Lung (tissue), 12 donors: ENCODE results near the gene DYNLT4. TPM values are rescaled to one million over a fixed set of nuclear protein-coding genes. Genes with fewer than 3 reads are reported as not detected.
A peak's percentile ranks its signal among the peaks of the same experiment; 100 is the strongest.

Experiments used
- ATAC-seq: fragments of 200-7000 bp; cut with Tn5 transposase; one replicate; pipeline ENCODE4 v1.9.1; 2020; ENCODE audit warnings: moderate number of reproducible peaks; ENCODE audit not compliant: insufficient read depth, low FRiP score
- DNase-seq, 3 donors: peaks; one replicate each; pipeline ENCODE4 v3.0.0-alpha.2; 2013 to 2017
- H3K27ac ChIP-seq, 2 donors: one replicate each; pipeline ENCODE4 v1.5.1; 2013; ENCODE audit warnings: mild to moderate bottlenecking in 2 of 2, moderate library complexity in 2 of 2, control low read depth in 1 of 2, inconsistent platforms in 1 of 2, low read depth in 1 of 2, low read length in 1 of 2
- H3K27me3 ChIP-seq, 3 donors: one replicate each; pipeline ENCODE4 v1.5.1; 2013; ENCODE audit warnings: low read length in 2 of 3; ENCODE audit not compliant: control insufficient read depth in 3 of 3, insufficient read depth in 3 of 3
- H3K36me3 ChIP-seq, 4 donors: one replicate each; pipeline ENCODE4 v1.5.1; 2013; ENCODE audit warnings: low read length in 4 of 4, mild to moderate bottlenecking in 1 of 4, moderate library complexity in 1 of 4; ENCODE audit not compliant: control insufficient read depth in 4 of 4, insufficient read depth in 4 of 4
- H3K4me1 ChIP-seq, 5 donors: one replicate each; pipeline ENCODE4 v1.5.1; 2013; ENCODE audit warnings: low read length in 5 of 5, mild to moderate bottlenecking in 2 of 5, moderate library complexity in 1 of 5; ENCODE audit not compliant: control insufficient read depth in 5 of 5, insufficient read depth in 5 of 5
- H3K4me3 ChIP-seq: one replicate; pipeline ENCODE4 v1.5.1; 2013; ENCODE audit warnings: mild to moderate bottlenecking, control low read depth, moderate library complexity
- H3K9ac ChIP-seq, 2 donors: one replicate each; pipeline ENCODE4 v1.5.1; 2013; ENCODE audit warnings: low read length in 2 of 2, control low read depth in 1 of 2; ENCODE audit not compliant: insufficient read depth in 1 of 2
- H3K9me3 ChIP-seq, 4 donors: one replicate each; pipeline ENCODE4 v1.5.1; 2013; ENCODE audit warnings: low read length in 3 of 4, mild to moderate bottlenecking in 1 of 4, moderate library complexity in 1 of 4; ENCODE audit not compliant: control insufficient read depth in 4 of 4, insufficient read depth in 3 of 4
- WGBS, 2 donors: extraction: QIAGEN DNeasy Blood & Tissue Kit; methylation state at CpG; one replicate each; pipeline ENCODE4 v1.1.7; 2013; 5-methylcytosine and 5-hydroxymethylcytosine counted together
- polyA plus RNA-seq, 2 donors: library from polyadenylated mRNA; stranded (reverse); fragments of 200-250 nt; gene quantifications; one replicate each; pipeline ENCODE4 v1.2.1, GENCODE V29; 2013
- total RNA-seq, 2 donors: library from RNA; depleted of rRNA in 1 of 2; stranded (reverse); fragments of >200 nt in 1 of 2; gene quantifications; one replicate each; pipeline ENCODE4 v1.2.1, GENCODE V29; 2014 to 2021
- TF ChIP-seq, protein P1 (sequence below): IDR thresholded peaks from 2 replicates; pipeline ENCODE4 v1.5.1; 2012; ENCODE audit warnings: mild to moderate bottlenecking; ENCODE audit errors: control extremely low read depth, extremely low read depth
- donor health status: control.
- donor health status: control.
- donor health status: Bipolar disorder and iron deficiency.
- donor health status: healthy.
- donor health status: DM: yes; HTN: yes; CAD: no.

Gene DYNLT4
- total and polyA plus RNA-seq, 4 donors: 1.7 to 13.0 (median 4.2) TPM

DNA sequence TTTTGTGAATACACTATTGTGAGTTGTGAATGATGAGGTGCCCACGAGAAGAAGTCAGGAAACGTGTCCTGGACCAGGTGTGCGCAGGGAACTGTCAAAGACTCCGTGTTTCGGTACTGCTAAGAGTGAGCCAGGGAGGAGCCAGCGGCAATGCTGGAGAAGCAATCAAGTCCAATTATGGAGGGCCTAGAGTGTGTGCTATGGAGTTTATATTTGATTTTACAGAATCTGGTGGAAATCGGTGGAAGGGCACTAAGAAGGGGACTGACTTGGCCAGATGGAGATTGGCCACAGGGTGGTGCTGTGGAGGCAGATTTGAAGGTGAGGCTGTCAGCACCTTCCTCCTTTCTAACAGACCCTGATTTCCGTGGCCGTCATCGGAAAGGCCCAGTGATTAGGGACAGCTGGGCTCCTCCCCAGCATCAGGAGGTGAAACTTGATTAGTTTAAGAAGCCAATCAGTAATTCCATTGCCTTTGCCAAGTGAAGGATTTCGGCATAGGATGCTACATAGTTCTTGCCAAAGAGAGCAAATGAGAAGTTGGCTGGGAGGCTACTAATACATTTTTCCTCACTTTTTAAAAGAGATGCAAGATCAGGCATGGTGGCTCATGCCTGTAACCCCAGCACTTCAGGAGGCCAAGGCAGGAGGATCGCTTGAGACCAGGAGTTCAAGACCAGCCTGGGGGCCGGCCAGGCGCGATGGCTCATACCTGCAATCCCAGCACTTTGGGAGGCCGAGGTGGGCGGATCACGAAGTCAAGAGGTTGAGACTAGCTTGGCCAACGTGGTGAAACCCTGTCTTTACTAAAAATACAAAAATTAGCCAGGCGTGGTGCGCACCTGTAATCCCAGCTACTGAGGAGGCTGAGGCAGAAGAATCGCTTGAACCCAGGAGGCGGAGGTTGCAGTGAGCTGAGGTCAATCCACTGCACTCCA, 28.9 kb upstream of the DYNLT4 start:
- ATAC-seq: peak; percentile 66
- 67 to 71% methylated on average over 23 of the region's 23 CpGs for WGBS, 2 donors
- Histone ChIP-seq H3K36me3 (peaks cover 0 to 8% (median 0%) of the 10 kb centered on the region in 4 donors), H3K27ac (no peak overlapping the region), H3K9ac (no peak overlapping the region), H3K4me3 (no peak overlapping the region), H3K4me1 (peaks cover 0 to 13% (median 2%) of the 10 kb centered on the region in 5 donors), H3K27me3 (no peaks in the 10 kb centered on the region), H3K9me3 (no peaks in the 10 kb centered on the region)
- TF ChIP-seq, protein P1, sequence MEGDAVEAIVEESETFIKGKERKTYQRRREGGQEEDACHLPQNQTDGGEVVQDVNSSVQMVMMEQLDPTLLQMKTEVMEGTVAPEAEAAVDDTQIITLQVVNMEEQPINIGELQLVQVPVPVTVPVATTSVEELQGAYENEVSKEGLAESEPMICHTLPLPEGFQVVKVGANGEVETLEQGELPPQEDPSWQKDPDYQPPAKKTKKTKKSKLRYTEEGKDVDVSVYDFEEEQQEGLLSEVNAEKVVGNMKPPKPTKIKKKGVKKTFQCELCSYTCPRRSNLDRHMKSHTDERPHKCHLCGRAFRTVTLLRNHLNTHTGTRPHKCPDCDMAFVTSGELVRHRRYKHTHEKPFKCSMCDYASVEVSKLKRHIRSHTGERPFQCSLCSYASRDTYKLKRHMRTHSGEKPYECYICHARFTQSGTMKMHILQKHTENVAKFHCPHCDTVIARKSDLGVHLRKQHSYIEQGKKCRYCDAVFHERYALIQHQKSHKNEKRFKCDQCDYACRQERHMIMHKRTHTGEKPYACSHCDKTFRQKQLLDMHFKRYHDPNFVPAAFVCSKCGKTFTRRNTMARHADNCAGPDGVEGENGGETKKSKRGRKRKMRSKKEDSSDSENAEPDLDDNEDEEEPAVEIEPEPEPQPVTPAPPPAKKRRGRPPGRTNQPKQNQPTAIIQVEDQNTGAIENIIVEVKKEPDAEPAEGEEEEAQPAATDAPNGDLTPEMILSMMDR: peak; percentile 68
- peak; percentile 78 to 88 (median 82) for DNase-seq

DNA sequence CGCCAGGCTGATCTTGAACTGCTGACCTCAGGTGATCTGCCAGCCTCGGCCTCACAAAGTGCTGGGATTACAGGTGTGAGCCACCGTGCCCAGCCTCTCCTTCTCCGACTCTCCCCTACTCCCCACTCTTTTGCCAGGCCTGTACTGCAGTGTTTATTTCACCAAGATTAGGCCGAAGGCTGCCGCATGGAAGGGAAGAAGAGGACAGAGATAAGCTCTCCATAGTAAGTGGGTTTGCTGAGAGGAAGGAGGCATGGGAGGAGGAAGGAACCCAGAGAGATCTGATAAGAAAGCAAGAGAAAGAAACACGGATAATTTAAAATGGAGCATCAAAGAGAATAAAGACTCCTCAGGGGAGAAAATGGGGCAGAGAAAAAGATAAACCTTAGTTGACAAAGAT, 27.2 kb upstream of the DYNLT4 start:
- Histone ChIP-seq H3K9ac (no peak overlapping the region), H3K27me3 (no peaks in the 10 kb centered on the region), H3K27ac (no peak overlapping the region), H3K9me3 (no peaks in the 10 kb centered on the region), H3K36me3 (peaks cover 0 to 8% (median 0%) of the 10 kb centered on the region in 4 donors), H3K4me3 (no peak overlapping the region), H3K4me1 (peaks cover 0 to 10% (median under 1%) of the 10 kb centered on the region in 5 donors)
- DNase-seq: no peak
- TF ChIP-seq, protein P1: no peak
- 36 to 50% methylated on average over 7 of the region's 7 CpGs for WGBS, 2 donors
- ATAC-seq: no peak

DNA sequence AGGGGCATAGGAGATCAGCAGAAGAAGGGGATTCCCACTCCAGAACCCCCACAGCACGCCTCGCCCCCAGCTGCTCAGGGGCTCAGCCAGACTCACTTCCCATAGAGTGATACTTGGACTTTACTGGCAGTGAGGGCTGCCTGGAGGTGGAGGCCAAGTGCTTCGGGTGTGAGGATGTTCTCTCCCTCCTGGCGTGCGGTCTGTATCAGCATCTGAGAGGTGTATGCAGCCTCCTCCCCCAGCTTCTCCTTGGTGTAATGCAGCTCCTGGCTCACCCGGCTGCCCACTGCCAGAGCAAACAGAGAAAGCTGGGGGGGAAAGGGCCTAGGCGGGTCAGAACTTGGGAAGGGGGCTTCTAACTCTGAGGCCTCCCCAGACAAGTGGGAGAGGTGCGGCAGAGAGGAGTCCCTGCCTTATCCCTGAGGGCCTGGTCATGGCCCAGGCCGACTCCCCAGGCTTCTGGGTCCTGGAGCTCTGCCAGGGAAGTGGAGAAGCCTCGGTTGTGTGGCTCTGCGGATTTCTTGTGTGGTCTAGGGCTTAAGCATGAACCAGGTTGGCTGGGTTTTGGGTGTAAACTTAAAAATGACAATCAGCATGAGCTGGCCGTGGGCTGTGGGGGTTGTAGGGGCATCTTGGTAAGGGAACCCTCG, 25.0 kb upstream of the DYNLT4 start:
- DNase-seq: no peak
- Histone ChIP-seq H3K4me3 (no peak overlapping the region), H3K27me3 (no peaks in the 10 kb centered on the region), H3K4me1 (peaks cover 0 to 10% (median 0%) of the 10 kb centered on the region in 5 donors), H3K36me3 (peaks cover 0 to 13% (median 5%) of the 10 kb centered on the region in 4 donors), H3K9me3 (no peaks in the 10 kb centered on the region), H3K9ac (no peak overlapping the region), H3K27ac (no peak overlapping the region)
- TF ChIP-seq, protein P1: no peak
- WGBS, 2 donors: 65 to 78% methylated on average over 13 of the region's 13 CpGs
- no peak for ATAC-seq
